Ishikawa (cell line): ENCODE measurements around the gene TF.

Source experiments
- CEBPB ChIP-seq: IDR thresholded peaks from 2 replicates; pipeline ENCODE4 v1.6.1; 2012
- CREB1 ChIP-seq: IDR thresholded peaks from 2 replicates; pipeline ENCODE4 v1.6.1; 2012; ENCODE audit warnings: low read depth
- EGR1 ChIP-seq: IDR thresholded peaks from 2 replicates; pipeline ENCODE4 v1.6.1; 2012
- EP300 ChIP-seq: IDR thresholded peaks from 2 replicates; pipeline ENCODE4 v1.6.1; 2012; ENCODE audit warnings: borderline replicate concordance
- FOXM1 ChIP-seq: IDR thresholded peaks from 2 replicates; pipeline ENCODE4 v1.6.1; 2012; ENCODE audit warnings: low read depth, borderline replicate concordance
- NFIC ChIP-seq: IDR thresholded peaks from 2 replicates; pipeline ENCODE4 v1.6.1; 2012
- RAD21 ChIP-seq: IDR thresholded peaks from 2 replicates; pipeline ENCODE4 v1.6.1; 2012; ENCODE audit warnings: low read depth
- TAF1 ChIP-seq: IDR thresholded peaks from 2 replicates; pipeline ENCODE4 v1.6.1; 2012; ENCODE audit warnings: low read depth, mild to moderate bottlenecking
- TCF12 ChIP-seq: IDR thresholded peaks from 2 replicates; pipeline ENCODE4 v1.6.1; 2012; ENCODE audit warnings: low read depth
- TEAD4 ChIP-seq: IDR thresholded peaks from 2 replicates; pipeline ENCODE4 v1.6.1; 2012
- YY1 ChIP-seq: IDR thresholded peaks from 2 replicates; pipeline ENCODE4 v1.6.1; 2012; ENCODE audit warnings: low read depth
- ZBTB7A ChIP-seq: IDR thresholded peaks from 2 replicates; pipeline ENCODE4 v1.6.1; 2012; ENCODE audit warnings: low read depth
- TF ChIP-seq, protein P1 (sequence below): IDR thresholded peaks from 2 replicates; pipeline ENCODE4 v1.6.1; 2012
- TF ChIP-seq, protein P2 (sequence below): IDR thresholded peaks from 2 replicates; pipeline ENCODE4 v1.6.1; 2012
- TF ChIP-seq, protein P3 (sequence below): IDR thresholded peaks from 2 replicates; pipeline ENCODE4 v1.6.1; 2012; ENCODE audit warnings: low read depth, mild to moderate bottlenecking

TF gene

DNA sequence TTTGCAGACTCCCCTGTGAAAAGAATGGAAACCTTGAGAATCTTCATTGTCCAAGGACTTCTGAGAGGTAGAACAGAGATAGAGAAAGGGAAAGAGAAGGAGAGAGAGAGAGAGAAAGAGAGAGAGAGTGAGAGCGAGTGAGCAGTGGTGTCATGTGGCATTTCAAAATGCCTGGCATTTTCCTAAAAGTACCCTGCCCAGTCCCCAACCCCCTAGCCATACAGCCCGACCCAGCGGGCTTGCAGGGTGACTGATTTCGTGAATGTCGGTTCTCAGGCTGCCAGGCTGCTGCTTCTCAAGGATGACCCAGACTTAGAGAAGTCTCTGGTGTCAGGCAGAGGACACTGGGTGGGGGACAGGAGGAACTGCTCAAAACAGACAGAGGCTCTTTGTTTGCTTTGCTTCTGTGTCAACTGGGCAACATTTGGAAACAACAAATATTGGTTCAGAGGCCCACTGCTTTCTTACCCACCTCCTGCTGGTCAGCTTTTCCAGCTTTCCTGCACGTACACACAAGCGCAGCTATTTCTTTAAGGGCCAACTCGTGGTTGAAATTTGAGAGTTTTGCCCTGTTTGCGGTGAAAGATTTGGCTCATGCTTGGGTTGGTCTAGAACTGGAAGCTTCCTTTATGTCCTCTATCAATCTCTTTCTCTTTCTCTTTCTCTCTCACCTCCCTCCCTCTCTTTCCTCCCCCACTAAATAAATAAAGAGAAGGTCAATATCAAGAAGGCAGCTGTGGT, 3.7 kb upstream of the TF start:
- TF ChIP-seq, protein P1, sequence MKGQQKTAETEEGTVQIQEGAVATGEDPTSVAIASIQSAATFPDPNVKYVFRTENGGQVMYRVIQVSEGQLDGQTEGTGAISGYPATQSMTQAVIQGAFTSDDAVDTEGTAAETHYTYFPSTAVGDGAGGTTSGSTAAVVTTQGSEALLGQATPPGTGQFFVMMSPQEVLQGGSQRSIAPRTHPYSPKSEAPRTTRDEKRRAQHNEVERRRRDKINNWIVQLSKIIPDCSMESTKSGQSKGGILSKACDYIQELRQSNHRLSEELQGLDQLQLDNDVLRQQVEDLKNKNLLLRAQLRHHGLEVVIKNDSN, result peak; percentile 59
- no peak for TF ChIP-seq TAF1

DNA sequence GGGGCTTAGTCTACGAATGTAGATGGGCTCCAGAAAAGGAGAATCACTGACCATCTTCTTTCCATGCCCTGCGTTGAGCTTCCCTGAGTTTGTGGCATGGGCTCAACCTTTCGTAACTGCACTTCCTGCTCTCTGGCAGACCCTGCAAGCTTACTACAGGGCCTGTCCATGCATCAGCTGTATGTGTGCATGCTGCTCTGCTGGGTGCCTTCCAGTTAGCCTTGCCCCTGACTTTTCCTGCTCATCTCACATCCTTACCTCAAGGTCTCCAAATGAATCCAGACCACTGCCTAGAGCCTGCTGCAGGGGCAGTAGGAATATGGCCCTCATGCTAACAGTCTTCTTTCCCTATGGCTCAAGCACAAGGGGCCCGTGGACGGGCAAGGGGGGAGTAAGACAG, 2.0 kb upstream of the TF start:
- TF ChIP-seq TEAD4 (no peak), TAF1 (no peak), YY1 (no peak), EGR1 (no peak), NFIC (no peak)
- TF ChIP-seq, protein P2, sequence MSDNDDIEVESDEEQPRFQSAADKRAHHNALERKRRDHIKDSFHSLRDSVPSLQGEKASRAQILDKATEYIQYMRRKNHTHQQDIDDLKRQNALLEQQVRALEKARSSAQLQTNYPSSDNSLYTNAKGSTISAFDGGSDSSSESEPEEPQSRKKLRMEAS, result no peak
- TF ChIP-seq, protein P1, result no peak

DNA sequence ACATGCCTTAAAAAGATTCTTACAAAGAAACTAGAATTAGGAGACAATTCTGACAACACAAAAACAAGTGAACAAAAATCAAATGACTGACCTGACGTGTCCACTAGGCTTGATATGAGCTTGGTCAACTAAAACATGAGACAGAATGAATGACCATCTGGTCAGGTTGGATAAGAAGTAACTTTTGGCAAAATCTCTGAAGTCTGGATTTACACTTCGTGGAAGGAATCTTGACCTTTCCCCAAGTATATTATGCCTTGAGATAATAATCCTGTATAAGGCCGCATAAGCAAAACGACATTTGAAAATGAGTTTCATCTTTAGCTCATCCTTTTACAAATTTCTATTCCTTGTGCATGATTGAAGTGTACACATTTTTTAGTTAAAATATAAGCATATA, 1.1 kb upstream of the TF start:
- TF ChIP-seq CEBPB (no peak), TCF12 (no peak), YY1 (no peak), NFIC (no peak), TEAD4 (no peak), FOXM1 (no peak)
- TF ChIP-seq, protein P2, result no peak

DNA sequence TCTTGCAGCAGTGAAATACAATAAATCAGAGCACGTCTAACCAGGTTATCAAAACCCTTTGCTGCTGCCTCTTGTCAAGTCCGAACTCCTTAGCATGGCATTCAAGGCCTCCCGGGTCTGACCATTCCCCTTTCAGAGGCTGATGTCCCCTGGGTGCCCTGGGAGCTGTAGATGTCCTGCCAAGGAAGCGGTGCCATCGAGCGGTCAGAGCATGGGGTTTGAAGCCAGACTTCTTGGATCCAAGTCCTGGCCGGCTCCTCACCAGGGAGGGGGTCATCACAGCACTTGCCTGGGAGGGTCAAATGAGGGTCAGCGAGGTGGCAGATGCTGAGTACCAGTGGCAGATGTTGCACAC, 496 bp downstream of the TF start:
- no peak for TF ChIP-seq YY1
- TF ChIP-seq CREB1, result no peak
- no peak for TF ChIP-seq ZBTB7A
- TF ChIP-seq FOXM1, result no peak
- TF ChIP-seq TAF1, result no peak
- TF ChIP-seq TCF12, result no peak
- TF ChIP-seq, protein P3, sequence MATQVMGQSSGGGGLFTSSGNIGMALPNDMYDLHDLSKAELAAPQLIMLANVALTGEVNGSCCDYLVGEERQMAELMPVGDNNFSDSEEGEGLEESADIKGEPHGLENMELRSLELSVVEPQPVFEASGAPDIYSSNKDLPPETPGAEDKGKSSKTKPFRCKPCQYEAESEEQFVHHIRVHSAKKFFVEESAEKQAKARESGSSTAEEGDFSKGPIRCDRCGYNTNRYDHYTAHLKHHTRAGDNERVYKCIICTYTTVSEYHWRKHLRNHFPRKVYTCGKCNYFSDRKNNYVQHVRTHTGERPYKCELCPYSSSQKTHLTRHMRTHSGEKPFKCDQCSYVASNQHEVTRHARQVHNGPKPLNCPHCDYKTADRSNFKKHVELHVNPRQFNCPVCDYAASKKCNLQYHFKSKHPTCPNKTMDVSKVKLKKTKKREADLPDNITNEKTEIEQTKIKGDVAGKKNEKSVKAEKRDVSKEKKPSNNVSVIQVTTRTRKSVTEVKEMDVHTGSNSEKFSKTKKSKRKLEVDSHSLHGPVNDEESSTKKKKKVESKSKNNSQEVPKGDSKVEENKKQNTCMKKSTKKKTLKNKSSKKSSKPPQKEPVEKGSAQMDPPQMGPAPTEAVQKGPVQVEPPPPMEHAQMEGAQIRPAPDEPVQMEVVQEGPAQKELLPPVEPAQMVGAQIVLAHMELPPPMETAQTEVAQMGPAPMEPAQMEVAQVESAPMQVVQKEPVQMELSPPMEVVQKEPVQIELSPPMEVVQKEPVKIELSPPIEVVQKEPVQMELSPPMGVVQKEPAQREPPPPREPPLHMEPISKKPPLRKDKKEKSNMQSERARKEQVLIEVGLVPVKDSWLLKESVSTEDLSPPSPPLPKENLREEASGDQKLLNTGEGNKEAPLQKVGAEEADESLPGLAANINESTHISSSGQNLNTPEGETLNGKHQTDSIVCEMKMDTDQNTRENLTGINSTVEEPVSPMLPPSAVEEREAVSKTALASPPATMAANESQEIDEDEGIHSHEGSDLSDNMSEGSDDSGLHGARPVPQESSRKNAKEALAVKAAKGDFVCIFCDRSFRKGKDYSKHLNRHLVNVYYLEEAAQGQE, result no peak
- no peak for TF ChIP-seq EP300
- no peak for TF ChIP-seq EGR1
- TF ChIP-seq, protein P1, result no peak
- TF ChIP-seq TEAD4, result no peak
- no peak for TF ChIP-seq NFIC
- no peak for TF ChIP-seq RAD21
- no peak for TF ChIP-seq CEBPB

DNA sequence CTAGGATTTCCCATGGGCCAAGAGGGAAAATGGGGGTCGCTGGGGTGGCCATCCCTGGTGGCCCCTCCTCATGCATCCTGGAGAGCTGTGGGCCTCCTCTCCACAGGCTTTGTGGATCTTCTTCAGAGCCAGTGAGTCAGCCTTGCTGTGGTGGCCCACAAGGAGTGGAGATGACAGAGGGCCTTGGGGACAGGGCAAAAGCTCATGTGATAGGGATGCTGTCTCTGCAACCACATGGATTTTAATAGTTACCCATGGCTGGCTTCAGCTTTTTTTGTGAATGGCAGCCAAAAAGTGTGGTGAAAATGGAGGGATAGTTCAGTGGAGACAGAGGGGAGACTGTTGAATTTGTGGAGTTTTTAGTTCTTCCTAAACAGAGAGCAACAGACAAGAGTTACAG, 1.2 kb downstream of the TF start:
- TF ChIP-seq, protein P2, result no peak

DNA sequence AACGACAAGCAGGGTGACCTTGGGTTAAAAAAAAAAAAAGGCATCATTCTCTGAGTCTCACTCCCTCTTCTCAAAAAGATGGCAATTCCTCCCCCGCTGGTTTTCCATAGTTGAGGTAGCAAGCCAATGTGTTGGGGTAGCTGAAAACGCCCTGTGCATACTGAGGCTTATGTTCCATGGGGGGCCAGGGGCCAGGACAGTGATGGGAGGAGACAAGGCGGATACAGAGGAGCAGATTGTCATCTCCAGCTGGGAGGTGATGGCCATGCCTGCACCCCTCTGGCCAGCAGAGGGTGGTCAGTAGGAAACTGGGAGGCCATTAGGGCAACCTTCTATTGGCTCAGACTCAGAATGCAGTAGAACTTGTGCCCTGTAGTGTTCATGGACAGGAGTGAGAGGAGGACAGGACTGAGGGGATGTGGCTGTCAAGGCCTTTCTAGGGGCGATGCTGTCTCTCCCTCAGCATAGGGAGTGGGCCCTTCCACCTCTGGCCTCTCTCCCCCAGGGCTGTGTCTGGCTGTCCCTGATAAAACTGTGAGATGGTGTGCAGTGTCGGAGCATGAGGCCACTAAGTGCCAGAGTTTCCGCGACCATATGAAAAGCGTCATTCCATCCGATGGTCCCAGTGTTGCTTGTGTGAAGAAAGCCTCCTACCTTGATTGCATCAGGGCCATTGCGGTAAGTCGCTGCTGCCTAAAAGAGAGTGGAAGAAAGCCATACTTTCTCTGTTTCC, 1.9 kb downstream of the TF start:
- no peak for TF ChIP-seq FOXM1
- no peak for TF ChIP-seq EGR1
- TF ChIP-seq, protein P3, result no peak
- TF ChIP-seq TAF1, result no peak
- no peak for TF ChIP-seq CREB1
- TF ChIP-seq EP300, result no peak
- no peak for TF ChIP-seq ZBTB7A
- TF ChIP-seq RAD21, result no peak
- no peak for TF ChIP-seq NFIC
